Measurements from ENCODE around the gene TMEM132C. TPM values are rescaled to one million over a fixed set of nuclear protein-coding genes. Genes with fewer than 3 reads are reported as not detected.

Gene TMEM132C
- total and polyA plus RNA-seq, 8 donors, result 0.50 to 36.6 (median 33.2) TPM

- DNase-seq (peak in 2 of 4 donors; percentile 83 to 87), ATAC-seq (peak; percentile 29)
- TF ChIP-seq CTCF (IDR thresholded peaks at IDR 0.05), result no peak
- Histone ChIP-seq H3K4me1 (peaks cover 0 to 4% of the 10 kb centered on the region in 2 donors), H3K9me3 (peaks cover 0 to 5% of the 10 kb centered on the region in 2 donors), H3K4me3 (no peak overlapping the region), H3K27ac (no peak overlapping the region), H3K27me3 (peaks cover 0 to 47% of the 10 kb centered on the region in 2 donors), H3K36me3 (no peaks in the 10 kb centered on the region)
- intact Hi-C loops (cut with DNase I), result no loop called here
These were observed 72.2 kb downstream of the TMEM132C start for GRCh38 chr12:128339126-128339520.

GRCh38 chr12:128339631-128340030, 72.7 kb downstream of the TMEM132C start:
- Histone ChIP-seq H3K9me3 (peaks cover 0 to 4% of the 10 kb centered on the region in 2 donors), H3K4me3 (no peak overlapping the region), H3K27me3 (peaks cover 0 to 47% of the 10 kb centered on the region in 2 donors), H3K4me1 (peaks cover 0 to 4% of the 10 kb centered on the region in 2 donors), H3K36me3 (no peaks in the 10 kb centered on the region), H3K27ac (no peak overlapping the region)
- intact Hi-C loops (cut with DNase I), result no loop called here
- no peak for DNase-seq
- TF ChIP-seq CTCF (IDR thresholded peaks at IDR 0.05), result no peak
- no peak for ATAC-seq

GRCh38 chr12:128353301-128353700, 86.3 kb downstream of the TMEM132C start:
- H3K36me3 ChIP-seq, result no peaks in the 10 kb centered on the region
- no peak overlapping the region for H3K27ac ChIP-seq
- no peak for DNase-seq
- no peak overlapping the region for H3K4me3 ChIP-seq
- H3K9me3 ChIP-seq, result peaks cover 0 to 22% of the 10 kb centered on the region in 2 donors
- no peaks in the 10 kb centered on the region for H3K4me1 ChIP-seq
- no peak for TF ChIP-seq CTCF (IDR thresholded peaks at IDR 0.05)
- peaks cover 0 to 15% of the 10 kb centered on the region in 2 donors for H3K27me3 ChIP-seq
- intact Hi-C loops (cut with DNase I), result no loop called here
- ATAC-seq, result no peak

GRCh38 chr12:128356547-128356946, 89.6 kb downstream of the TMEM132C start:
- Histone ChIP-seq H3K27me3 (peaks cover 0 to 18% of the 10 kb centered on the region in 2 donors), H3K36me3 (no peaks in the 10 kb centered on the region), H3K4me1 (no peaks in the 10 kb centered on the region), H3K9me3 (peaks cover 0 to 7% of the 10 kb centered on the region in 2 donors), H3K4me3 (no peak overlapping the region), H3K27ac (no peak overlapping the region)
- no peak for ATAC-seq
- no peak for TF ChIP-seq CTCF (IDR thresholded peaks at IDR 0.05)
- intact Hi-C loops (cut with DNase I), result no loop called here
- no peak for DNase-seq

GRCh38 chr12:128361400-128361995, 94.5 kb downstream of the TMEM132C start:
- intact Hi-C loops (cut with DNase I), result no loop called here
- DNase-seq (no peak), ATAC-seq (no peak)
- no peak overlapping the region for H3K4me3 ChIP-seq
- H3K4me1 ChIP-seq, result peaks cover 0 to 4% of the 10 kb centered on the region in 2 donors
- no peak for TF ChIP-seq CTCF (IDR thresholded peaks at IDR 0.05)
- no peak overlapping the region for H3K27ac ChIP-seq
- peaks cover 0 to 50% of the 10 kb centered on the region in 2 donors for H3K27me3 ChIP-seq
- no peaks in the 10 kb centered on the region for H3K36me3 ChIP-seq
- H3K9me3 ChIP-seq, result no peaks in the 10 kb centered on the region
